A549 (cell line): ENCODE measurements around the gene DGKE. TPM values are rescaled to one million over a fixed set of nuclear protein-coding genes. Genes with fewer than 3 reads are reported as not detected.

Source experiments
- ATAC-seq, 2 experiments: fragments of 200-7000 bp in 1 of 2; fragments of >200 bp in 1 of 2; cut with Nextera tagmentation in 1 of 2; cut with Tn5 transposase in 1 of 2; 3 replicates each; pipeline versions ENCODE4 v1.8.0 to v1.9.1; 2018 to 2020; ENCODE audit warnings: mild to moderate bottlenecking in 1 of 2, moderate library complexity in 1 of 2
- CTCF ChIA-PET: fragments of 300-600 bp; sonication (Branson Sonifier 250); formaldehyde crosslinking; extraction: SDS; loops from one replicate; lab custom pipeline; 2021; ENCODE audit warnings: antibody characterized with exemption, inconsistent platforms; lab: Yijun Ruan, JAX
- POLR2A ChIA-PET: fragments of 350-600 bp; formaldehyde crosslinking; extraction: SDS; loops from one replicate; lab custom pipeline; 2021; ENCODE audit warnings: antibody characterized with exemption, inconsistent platforms; lab: Yijun Ruan, JAX
- DNase-seq, 2 experiments: peaks; one replicate each; pipeline versions ENCODE4 v3.0.0 to v3.0.0-alpha.2; 2011 to 2016; ENCODE audit warnings: low read depth in 1 of 2, low spot score in 1 of 2
- FAIRE-seq: peaks from 2 replicates; lab custom pipeline; 2011; peaks lifted over from hg19 to GRCh38; lab: Jason Lieb, UNC
- H3K27ac ChIP-seq, 2 experiments: fragments of >200 bp; sonication (Bioruptor Twin); formaldehyde crosslinking; 3 replicates each; pipeline ENCODE4 v1.5.1; 2016 to 2017
- H3K4me1 ChIP-seq: fragments of >200 bp; sonication (Bioruptor Twin); formaldehyde crosslinking; 3 replicates; pipeline ENCODE4 v1.6.1; 2016
- H3K4me2 ChIP-seq: fragments of >200 bp; sonication (Bioruptor Twin); formaldehyde crosslinking; 3 replicates; pipeline ENCODE4 v1.6.1; 2016
- H3K4me3 ChIP-seq: fragments of >200 bp; sonication (Bioruptor Twin); formaldehyde crosslinking; 3 replicates; pipeline ENCODE4 v1.5.1; 2016
- H3K9me3 ChIP-seq: fragments of >200 bp; sonication (Bioruptor Twin); formaldehyde crosslinking; 3 replicates; pipeline ENCODE4 v1.6.1; 2016
- ATOH8 ChIP-seq: fragments of 250-450 bp; sonication (Bioruptor Pico); IDR thresholded peaks from 2 replicates; pipeline ENCODE4 v1.5.0; 2020; ENCODE audit warnings: low read depth, mild to moderate bottlenecking, moderate library complexity
- BCL3 ChIP-seq: fragments of >200 bp; sonication (Bioruptor Twin); formaldehyde crosslinking; IDR thresholded peaks from 3 replicates; pipeline ENCODE4 v1.6.1; 2016
- BHLHE40 ChIP-seq: IDR thresholded peaks from 2 replicates; pipeline ENCODE4 v1.6.1; 2012; ENCODE audit warnings: low read depth, low read length, inconsistent platforms
- CBX8 ChIP-seq: fragments of 200-600 bp; sonication (generic); IDR thresholded peaks from 2 replicates; pipeline ENCODE4 v1.6.1; 2016
- CEBPB ChIP-seq, 2 experiments: fragments of >200 bp in 1 of 2; sonication (Bioruptor Twin) in 1 of 2; formaldehyde crosslinking in 1 of 2; IDR thresholded peaks; 2 replicates each; pipeline ENCODE4 v1.6.1; 2012 to 2016
- EHF ChIP-seq: fragments of 250-450 bp; sonication (Bioruptor Pico); IDR thresholded peaks from 2 replicates; pipeline ENCODE4 v1.5.0; 2020; ENCODE audit warnings: mild to moderate bottlenecking
- EHMT2 ChIP-seq: fragments of 200-600 bp; sonication (generic); IDR thresholded peaks from 2 replicates; pipeline ENCODE4 v1.6.1; 2016; ENCODE audit warnings: antibody characterized with exemption, low read depth, mild to moderate bottlenecking, moderate library complexity
- ESRRA ChIP-seq: fragments of 150-350 bp; IDR thresholded peaks from 2 replicates; pipeline ENCODE4 v1.6.1; 2014; ENCODE audit warnings: mild to moderate bottlenecking, low read length, borderline replicate concordance
- FOSL2 ChIP-seq, 2 experiments: fragments of 450-650 bp in 1 of 2; fragments of >200 bp in 1 of 2; sonication (Bioruptor Twin) in 1 of 2; formaldehyde crosslinking; IDR thresholded peaks; 2 replicates each; pipeline versions ENCODE4 v1.5.0 to v1.6.1; 2016 to 2020; ENCODE audit warnings: mild to moderate bottlenecking in 1 of 2, moderate library complexity in 1 of 2
- GATA3 ChIP-seq: IDR thresholded peaks from 2 replicates; pipeline ENCODE4 v1.6.1; 2012; ENCODE audit warnings: borderline replicate concordance
- HES2 ChIP-seq: fragments of >200 bp; sonication (Bioruptor Twin); formaldehyde crosslinking; IDR thresholded peaks from 2 replicates; pipeline ENCODE4 v1.6.1; 2016
- HMGXB4 ChIP-seq: fragments of 250-450 bp; sonication (Bioruptor Pico); IDR thresholded peaks from 2 replicates; pipeline ENCODE4 v1.5.0; 2021; ENCODE audit warnings: mild to moderate bottlenecking, moderate library complexity, borderline replicate concordance
- JUN ChIP-seq, 2 experiments: fragments of >200 bp; sonication (Bioruptor Twin); formaldehyde crosslinking; IDR thresholded peaks; 2 replicates in 1 of 2; 3 replicates in 1 of 2; pipeline ENCODE4 v1.6.1; 2016 to 2017
- JUNB ChIP-seq: fragments of >200 bp; sonication (Bioruptor Twin); formaldehyde crosslinking; IDR thresholded peaks from 2 replicates; pipeline ENCODE4 v1.6.1; 2016
- KDM5A ChIP-seq: fragments of 200-600 bp; sonication (generic); IDR thresholded peaks from 2 replicates; pipeline ENCODE4 v1.6.1; 2016; ENCODE audit warnings: antibody characterized with exemption, mild to moderate bottlenecking
- MAZ ChIP-seq: fragments of 150-350 bp; IDR thresholded peaks from 2 replicates; pipeline ENCODE4 v1.6.1; 2014; ENCODE audit warnings: antibody characterized with exemption, low read depth, low read length, borderline replicate concordance
- NFE2L2 ChIP-seq: fragments of 150-350 bp; conservative IDR thresholded peaks from 2 replicates; pipeline ENCODE4 v1.6.1; 2014; ENCODE audit warnings: low read length
- NPAS2 ChIP-seq: fragments of 250-450 bp; sonication (Bioruptor Pico); IDR thresholded peaks from 2 replicates; pipeline ENCODE4 v1.8.0; 2022; ENCODE audit warnings: mild to moderate bottlenecking, moderate library complexity, borderline replicate concordance
- RAD21 ChIP-seq, 2 experiments: fragments of >200 bp in 1 of 2; sonication (Bioruptor Twin) in 1 of 2; formaldehyde crosslinking in 1 of 2; IDR thresholded peaks in 1 of 2; conservative IDR thresholded peaks in 1 of 2; 2 replicates in 1 of 2; 3 replicates in 1 of 2; pipeline ENCODE4 v1.6.1; 2012 to 2018; ENCODE audit warnings: inconsistent platforms in 1 of 2
- RARB ChIP-seq: fragments of 250-450 bp; sonication (Bioruptor Pico); IDR thresholded peaks from 2 replicates; pipeline ENCODE4 v1.8.0; 2021; ENCODE audit warnings: mild to moderate bottlenecking, moderate library complexity
- RCOR1 ChIP-seq: fragments of 150-350 bp; IDR thresholded peaks from 2 replicates; pipeline ENCODE4 v1.6.1; 2014; ENCODE audit warnings: antibody characterized with exemption, low read length, low read depth
- SMC3 ChIP-seq: fragments of >200 bp; sonication (Bioruptor Twin); formaldehyde crosslinking; IDR thresholded peaks from 3 replicates; pipeline ENCODE4 v1.6.1; 2018; ENCODE audit warnings: inconsistent platforms
- SREBF2 ChIP-seq: fragments of 450-650 bp; IDR thresholded peaks from 2 replicates; pipeline ENCODE4 v1.6.1; 2014; ENCODE audit warnings: mild to moderate bottlenecking, moderate library complexity
- TFCP2L1 ChIP-seq: fragments of 250-450 bp; sonication (Bioruptor Pico); IDR thresholded peaks from 2 replicates; pipeline ENCODE4 v1.5.0; 2021; ENCODE audit warnings: mild to moderate bottlenecking
- TP53 ChIP-seq: fragments of 250-450 bp; sonication (Bioruptor Pico); IDR thresholded peaks from 2 replicates; pipeline ENCODE4 v1.5.0; 2021; ENCODE audit warnings: mild to moderate bottlenecking, moderate library complexity
- USF2 ChIP-seq: fragments of 450-650 bp; IDR thresholded peaks from 2 replicates; pipeline ENCODE4 v1.6.1; 2014; ENCODE audit warnings: antibody characterized with exemption
- ZNF302 ChIP-seq: fragments of 250-450 bp; sonication (Bioruptor Pico); IDR thresholded peaks from 2 replicates; pipeline ENCODE4 v1.9.0; 2021; ENCODE audit warnings: inconsistent platforms, mild to moderate bottlenecking, moderate library complexity
- WGBS: methylation state at CpG from one replicate; pipeline ENCODE4 v1.1.6; 2017; ENCODE audit errors: missing lambda C conversion rate; 5-methylcytosine and 5-hydroxymethylcytosine counted together
- polyA plus RNA-seq, 4 experiments: library from polyadenylated mRNA; depleted of rRNA in 3 of 4; stranded (reverse); fragments of >200 nt; fragmentation: RNase III in 1 of 4; extraction: RNeasy Plus Mini Kit Qiagen cat#74134 plus additional on column Dnase treatment in 1 of 4; gene quantifications; 2 replicates in 3 of 4; 3 replicates in 1 of 4; pipeline ENCODE4 v1.2.3, GENCODE V29; 2011 to 2017

DGKE gene
- polyA plus RNA-seq, 2 of the 4 experiments (the other 2 are of a cell fraction) = 3.4 to 4.6 TPM

- FAIRE-seq = no peak
- Histone ChIP-seq H3K27ac (peak overlapping the region; percentile 93 to 94), H3K4me3 (peak overlapping the region; percentile 63), H3K9me3 (peaks cover 9% of the 10 kb centered on the region; the same call in 2 of the 3 replicates), H3K4me1 (peaks cover 47% of the 10 kb centered on the region), H3K4me2 (peak overlapping the region; percentile 90)
- CTCF ChIA-PET = interaction anchor here (1.0 to 1.9 kb wide), 5 partner anchors 8 to 28 kb away, joined by 4 to 5 read pairs (median 5); no protein-coding TSS in a partner anchor
- ATAC-seq = no peak
- POLR2A ChIA-PET = interaction anchor here (1.3 to 1.7 kb wide), 5 partner anchors 19 to 79 kb away, joined by 5 to 33 read pairs (median 8); partner anchors contain the start of genes C17orf67, DGKE and SCPEP1
- TF ChIP-seq HMGXB4 (no peak), TP53 (CRISPR knock-in tag) (no peak), JUN (IDR thresholded peaks at IDR 0.05) (no peak), BHLHE40 (no peak), BCL3 (no peak), GATA3 (no peak), ATOH8 (no peak), NFE2L2 (no peak), MAZ (no peak), RARB (CRISPR knock-in tag) (no peak), ESRRA (no peak), RAD21 (conservative IDR thresholded peaks at IDR 0.05 in 1 of 2, IDR thresholded peaks at IDR 0.05 in 1 of 2) (no peak), SREBF2 (no peak), USF2 (no peak), EHMT2 (no peak), CBX8 (no peak)
- DNase-seq = no peak
- 28% methylated on average over 7 of the region's 7 CpGs for WGBS
Observed at GRCh38 chr17:56913000-56913311, 79.0 kb downstream of the DGKE start.

- Histone ChIP-seq H3K4me2 (peak overlapping the region; percentile 90), H3K9me3 (peaks cover 12% of the 10 kb centered on the region; the same call in 2 of the 3 replicates), H3K27ac (peak overlapping the region; percentile 93 to 94), H3K4me3 (peak overlapping the region; percentile 63), H3K4me1 (peaks cover 44% of the 10 kb centered on the region)
- CTCF ChIA-PET = interaction anchor here (0.9 to 1.9 kb wide), 6 partner anchors 9 to 94 kb away, joined by 4 to 10 read pairs (median 5); no protein-coding TSS in a partner anchor
- WGBS = 4% methylated on average over 13 of the region's 44 CpGs
- POLR2A ChIA-PET = interaction anchor here (0.6 to 1.7 kb wide), 36 partner anchors 8 to 1675 kb away, joined by 3 to 34 read pairs (median 4); partner anchors contain the start of genes C17orf67, DGKE, NOG and SCPEP1
- no peak for FAIRE-seq
- TF ChIP-seq HMGXB4 (no peak), JUNB (no peak), KDM5A (no peak; the same call in 1 of the 2 replicates), EHMT2 (no peak), EHF (CRISPR knock-in tag) (no peak), SMC3 (no peak), ZNF302 (CRISPR knock-in tag) (no peak), ATOH8 (no peak), NPAS2 (CRISPR knock-in tag) (no peak), TFCP2L1 (CRISPR knock-in tag) (no peak), BHLHE40 (no peak), CEBPB (IDR thresholded peaks at IDR 0.05) (no peak), FOSL2 (IDR thresholded peaks at IDR 0.05) (no peak), FOSL2 (CRISPR knock-in tag; IDR thresholded peaks at IDR 0.05) (no peak), RCOR1 (no peak), HES2 (no peak)
- peak; percentile 49 to 66 for ATAC-seq
- DNase-seq = no peak
Observed at GRCh38 chr17:56913353-56913866, 79.5 kb downstream of the DGKE start.
